Gastroesophageal sphincter (tissue), 4 donors: Measurements from ENCODE around the gene CTCFL. TPM values are rescaled to one million over a fixed set of nuclear protein-coding genes. Genes with fewer than 3 reads are reported as not detected.

Experiments used
- ATAC-seq: fragments of 150-250 bp; one replicate; pipeline ENCODE4 v1.9.1; 2016; ENCODE audit warnings: mild to moderate bottlenecking, moderate library complexity
- H3K27ac ChIP-seq, 4 donors: fragments of 200-600 bp; sonication (generic) in 3 of 4; 1 replicate in 3 of 4; 2 replicates in 1 of 4; pipeline ENCODE4 v1.5.1; 2016 to 2019
- H3K27me3 ChIP-seq: fragments of 200-600 bp; sonication (generic); one replicate; pipeline ENCODE4 v1.5.1; 2019
- H3K36me3 ChIP-seq, 2 donors: fragments of 200-600 bp; sonication (generic); one replicate each; pipeline ENCODE4 v1.5.1; 2019; ENCODE audit warnings: control low read depth in 1 of 2
- H3K4me1 ChIP-seq, 3 donors: fragments of 200-600 bp; sonication (generic); 1 replicate in 2 of 3; 2 replicates in 1 of 3; pipeline ENCODE4 v1.5.1; 2016 to 2019; ENCODE audit warnings: control low read depth in 2 of 3
- H3K4me3 ChIP-seq, 2 donors: fragments of 200-600 bp; sonication (generic); one replicate each; pipeline ENCODE4 v1.5.1; 2019; ENCODE audit warnings: mild to moderate bottlenecking in 1 of 2, moderate library complexity in 1 of 2
- H3K9me3 ChIP-seq, 3 donors: fragments of 200-600 bp; sonication (generic); one replicate each; pipeline ENCODE4 v1.5.1; 2017 to 2019; ENCODE audit warnings: control low read depth in 2 of 3
- CTCF ChIP-seq, 4 experiments: fragments of 200-600 bp in 2 of 4; fragments of 450-650 bp in 2 of 4; sonication (generic) in 1 of 4; IDR thresholded peaks; one replicate each; pipeline ENCODE4 v1.5.1; 2017 to 2019; ENCODE audit warnings: antibody characterized with exemption in 4 of 4, mild to moderate bottlenecking in 2 of 4, moderate library complexity in 2 of 4
- EP300 ChIP-seq: sonication (generic); formaldehyde crosslinking; IDR thresholded peaks from one replicate; pipeline ENCODE4 v1.6.1; 2017; ENCODE audit warnings: antibody characterized with exemption, mild to moderate bottlenecking
- POLR2A ChIP-seq, 2 donors: fragments of 450-650 bp; IDR thresholded peaks; one replicate each; pipeline ENCODE4 v1.6.1; 2017; ENCODE audit warnings: antibody characterized with exemption in 2 of 2, mild to moderate bottlenecking in 2 of 2, moderate library complexity in 1 of 2
- POLR2AphosphoS5 ChIP-seq: sonication (generic); formaldehyde crosslinking; IDR thresholded peaks from one replicate; pipeline ENCODE4 v1.6.1; 2017; ENCODE audit warnings: antibody characterized with exemption
- WGBS, 2 donors: methylation state at CpG; one replicate each; pipeline ENCODE4 v1.1.5; 2018; ENCODE audit warnings: low coverage in 1 of 2; 5-methylcytosine and 5-hydroxymethylcytosine counted together
- total RNA-seq, 4 donors: library from RNA; depleted of rRNA; stranded (reverse); fragments of >200 nt; gene quantifications; one replicate each; pipeline ENCODE4 v1.1.0, GENCODE V29; 2016

CTCFL gene
- total RNA-seq, 4 donors from 2014 or later = not detected

DNA sequence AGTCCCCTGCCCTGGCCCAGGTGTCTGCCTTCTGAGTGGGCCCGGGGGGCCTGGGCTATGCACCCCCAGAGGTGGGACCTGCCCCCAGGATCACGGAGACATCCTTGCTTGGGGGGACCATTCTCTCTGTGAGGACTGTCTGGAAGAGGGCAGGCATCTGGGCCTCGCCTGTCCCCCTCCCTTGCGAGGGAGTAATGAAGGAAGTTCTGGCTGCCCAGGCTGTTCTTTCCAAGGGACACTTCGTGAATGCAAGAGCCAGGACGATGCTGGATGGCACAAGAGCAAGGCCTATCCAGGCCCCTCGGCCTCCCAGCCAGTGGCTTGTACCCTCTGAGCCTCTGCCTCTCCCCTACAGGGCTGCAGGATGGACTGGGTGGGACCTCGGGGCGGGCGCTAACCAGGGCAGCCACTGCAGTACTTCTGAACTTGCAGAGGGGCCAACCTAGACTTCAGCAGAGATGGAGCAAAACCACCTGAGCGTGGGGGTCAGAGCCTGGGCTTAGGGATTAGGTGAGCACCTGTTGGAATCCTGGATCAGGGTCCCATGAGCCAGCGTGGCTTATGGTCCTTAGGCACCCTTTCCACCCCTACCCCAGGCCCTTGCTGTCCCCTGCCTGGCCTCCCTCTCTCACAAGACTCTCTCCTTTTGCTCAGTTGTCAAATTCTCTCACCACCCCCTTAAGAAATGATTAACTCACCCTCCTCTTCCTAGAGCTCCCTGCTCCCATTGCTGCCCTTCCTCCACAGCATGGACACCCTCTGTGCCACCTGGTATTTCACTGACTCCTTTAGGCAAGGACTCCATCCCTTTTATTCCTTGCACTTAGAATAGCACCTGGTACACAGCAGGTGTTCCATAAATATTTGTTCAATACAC lies 53.2 kb downstream of the CTCFL start:
- Histone ChIP-seq H3K36me3 (no peaks in the 10 kb centered on the region), H3K27me3 (no peaks in the 10 kb centered on the region), H3K4me1 (peaks cover 3 to 81% (median 18%) of the 10 kb centered on the region in 3 donors), H3K4me3 (no peak overlapping the region), H3K9me3 (no peaks in the 10 kb centered on the region), H3K27ac (peak overlapping the region in 2 of 4 donors; percentile 32 to 84)
- no peak for ATAC-seq
- TF ChIP-seq POLR2AphosphoS5 (no peak), EP300 (no peak), POLR2A (IDR thresholded peaks at IDR 0.05) (no peak), CTCF (IDR thresholded peaks at IDR 0.05) (no peak)
- WGBS, 2 donors = 88 to 100% methylated on average over 1 of the region's 12 CpGs

DNA sequence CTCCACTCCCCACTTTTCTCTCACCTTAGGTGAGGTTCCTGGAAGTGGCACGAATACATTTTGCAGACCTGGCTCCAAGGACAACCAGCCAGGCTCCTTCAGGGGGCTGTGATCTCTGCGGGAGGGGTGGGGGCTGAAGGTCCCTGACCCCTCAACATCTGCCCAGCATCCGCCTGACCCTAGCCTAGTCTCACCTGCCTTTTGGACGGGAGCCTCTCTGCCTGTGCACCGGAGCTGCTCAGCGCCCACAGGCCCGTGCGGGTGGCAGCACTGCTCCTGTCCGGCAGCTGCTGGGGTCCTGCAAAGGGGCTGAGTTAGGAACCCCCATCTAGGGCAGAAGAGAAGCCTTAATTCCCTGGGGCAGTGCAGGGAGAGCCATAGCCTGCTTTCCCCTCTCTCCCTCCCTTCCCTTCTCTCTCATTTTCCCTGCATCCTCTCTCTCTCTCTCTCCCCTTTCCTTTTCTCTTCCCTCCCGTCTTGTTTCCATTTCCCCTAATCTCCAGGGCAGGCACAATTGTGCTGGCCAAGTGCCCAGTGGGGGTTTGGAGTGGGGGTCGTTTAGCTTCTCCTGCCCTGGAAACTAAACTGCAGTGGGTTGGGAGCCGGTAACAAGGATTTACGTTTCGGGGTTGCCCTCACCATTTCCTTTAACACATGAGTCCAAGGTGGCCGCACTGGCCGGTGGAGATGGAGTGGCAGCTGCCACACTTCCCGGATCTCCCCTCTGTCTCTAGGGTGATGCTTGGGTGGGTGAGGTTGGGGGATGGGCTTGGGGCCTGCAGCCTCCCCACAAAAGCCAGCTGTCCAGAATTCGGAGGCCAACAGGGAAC lies 54.1 kb downstream of the CTCFL start:
- Histone ChIP-seq H3K27ac (peak overlapping the region in 3 of 4 donors; percentile 58 to 84 (median 71)), H3K4me3 (no peak overlapping the region), H3K36me3 (no peaks in the 10 kb centered on the region), H3K4me1 (peaks cover 3 to 72% (median 15%) of the 10 kb centered on the region in 3 donors), H3K9me3 (no peaks in the 10 kb centered on the region), H3K27me3 (no peaks in the 10 kb centered on the region)
- WGBS, 2 donors = 54 to 60% methylated on average over 3 to 7 of the region's 18 CpGs
- ATAC-seq = no peak
- no peak for TF ChIP-seq EP300
- TF ChIP-seq POLR2A (IDR thresholded peaks at IDR 0.05) = no peak
- TF ChIP-seq CTCF (IDR thresholded peaks at IDR 0.05) = no peak
- no peak for TF ChIP-seq POLR2AphosphoS5

DNA sequence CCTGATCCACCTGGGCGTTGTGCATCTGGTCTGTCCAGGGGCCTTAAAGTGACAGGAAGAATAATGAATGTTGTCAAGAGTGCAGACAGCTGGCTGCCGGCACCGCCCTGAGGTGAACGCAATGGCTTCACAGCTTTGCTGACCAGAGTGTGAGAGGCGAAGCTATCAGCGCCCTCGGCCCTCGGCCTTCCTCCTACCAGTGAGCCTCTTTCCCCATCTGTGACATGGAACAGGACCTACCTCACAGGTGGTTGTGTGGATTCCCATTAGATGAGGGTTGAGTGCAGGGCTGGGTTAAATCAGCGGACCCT lies 54.8 kb downstream of the CTCFL start:
- TF ChIP-seq POLR2AphosphoS5 = no peak
- no peak for TF ChIP-seq EP300
- TF ChIP-seq POLR2A (IDR thresholded peaks at IDR 0.05) = no peak
- TF ChIP-seq CTCF (IDR thresholded peaks at IDR 0.05) = no peak
- no peaks in the 10 kb centered on the region for H3K27me3 ChIP-seq
- 62 to 76% methylated on average over 5 to 6 of the region's 9 CpGs for WGBS, 2 donors
- no peak overlapping the region for H3K4me3 ChIP-seq
- peak overlapping the region; percentile 25 to 84 (median 64) for H3K27ac ChIP-seq
- no peak for ATAC-seq
- H3K36me3 ChIP-seq = no peaks in the 10 kb centered on the region
- H3K4me1 ChIP-seq = peaks cover 3 to 71% (median 15%) of the 10 kb centered on the region in 3 donors
- H3K9me3 ChIP-seq = no peaks in the 10 kb centered on the region

- ATAC-seq = peak; percentile 60
- H3K4me3 ChIP-seq = no peak overlapping the region
- TF ChIP-seq POLR2A (IDR thresholded peaks at IDR 0.05) (no peak), POLR2AphosphoS5 (peak; percentile 54), EP300 (peak; percentile 36)
- H3K36me3 ChIP-seq = no peaks in the 10 kb centered on the region
- whole genome bisulfite sequencing, 2 donors = 36% methylated on average over 5 of the region's 17 CpGs; no CpG with 5 or more reads in 1 of the 2 donors
- peak overlapping the region; percentile 25 to 84 (median 64) for H3K27ac ChIP-seq
- peaks cover 3 to 75% (median 15%) of the 10 kb centered on the region in 3 donors for H3K4me1 ChIP-seq
- no peaks in the 10 kb centered on the region for H3K27me3 ChIP-seq
- H3K9me3 ChIP-seq = no peaks in the 10 kb centered on the region
Measured at GRCh38 chr20:57469418-57470211, 55.3 kb downstream of the CTCFL start.
